HepG2 (cell line): ENCODE results near the gene ABHD17B. TPM values are rescaled to one million over a fixed set of nuclear protein-coding genes. Genes with fewer than 3 reads are reported as not detected.
A peak's percentile ranks its signal among the peaks of the same experiment; 100 is the strongest.

Source experiments
- ARNT ChIP-seq: fragments of 450-650 bp; IDR thresholded peaks from 2 replicates; pipeline ENCODE4 v1.6.1; 2017
- ATF7 ChIP-seq, 2 experiments: fragments of 450-650 bp in 1 of 2; sonication (generic) in 1 of 2; formaldehyde crosslinking in 1 of 2; IDR thresholded peaks; 2 replicates each; pipeline versions ENCODE4 v1.4.0 to v1.6.1; 2016 to 2020; ENCODE audit warnings: antibody characterized with exemption in 1 of 2, mild to moderate bottlenecking in 1 of 2, missing genetic modification reagents in 1 of 2
- CBFB ChIP-seq: sonication (generic); formaldehyde crosslinking; IDR thresholded peaks from 2 replicates; pipeline ENCODE4 v1.4.0; 2020; ENCODE audit warnings: missing genetic modification reagents
- CENPT ChIP-seq: sonication (generic); formaldehyde crosslinking; IDR thresholded peaks from 2 replicates; pipeline ENCODE4 v1.8.0; 2022; ENCODE audit warnings: low read depth, mild to moderate bottlenecking, moderate library complexity, missing genetic modification reagents
- CENPX ChIP-seq: sonication (generic); formaldehyde crosslinking; IDR thresholded peaks from 2 replicates; pipeline ENCODE4 v1.9.0; 2021; ENCODE audit warnings: mild to moderate bottlenecking, missing genetic modification reagents, moderate library complexity
- EHMT2 ChIP-seq: fragments of 200-600 bp; sonication (generic); IDR thresholded peaks from 2 replicates; pipeline ENCODE4 v1.7.0; 2017; ENCODE audit warnings: antibody characterized with exemption, low read depth, low read length, borderline replicate concordance
- GTF2F1 ChIP-seq: fragments of 150-350 bp; IDR thresholded peaks from 2 replicates; pipeline ENCODE4 v1.6.1; 2014; ENCODE audit warnings: low read length
- HINFP ChIP-seq: sonication (generic); formaldehyde crosslinking; IDR thresholded peaks from 2 replicates; pipeline ENCODE4 v1.4.0; 2020; ENCODE audit warnings: low read depth, mild to moderate bottlenecking, missing genetic modification reagents
- KMT2B ChIP-seq: IDR thresholded peaks from 2 replicates; pipeline ENCODE4 v1.6.1; 2016; ENCODE audit warnings: missing genetic modification reagents, missing compliant biosample characterization
- MBNL3 ChIP-seq: fragments of 250-450 bp; sonication (Bioruptor Pico); conservative IDR thresholded peaks from 2 replicates; pipeline ENCODE4 v1.8.0; 2022; ENCODE audit warnings: mild to moderate bottlenecking, inconsistent platforms
- MLX ChIP-seq: IDR thresholded peaks from 2 replicates; pipeline ENCODE4 v1.6.1; 2016
- MXD3 ChIP-seq: IDR thresholded peaks from 2 replicates; pipeline ENCODE4 v1.6.1; 2016; ENCODE audit warnings: mild to moderate bottlenecking, missing biosample characterization, missing genetic modification reagents
- NKX3-1 ChIP-seq: sonication (generic); formaldehyde crosslinking; IDR thresholded peaks from 2 replicates; pipeline ENCODE4 v1.5.0; 2020; ENCODE audit warnings: missing genetic modification reagents
- PITX1 ChIP-seq: sonication (generic); formaldehyde crosslinking; IDR thresholded peaks from 2 replicates; pipeline ENCODE4 v1.5.1; 2020; ENCODE audit warnings: mild to moderate bottlenecking, missing genetic modification reagents
- SCMH1 ChIP-seq: sonication (generic); formaldehyde crosslinking; IDR thresholded peaks from 2 replicates; pipeline ENCODE4 v1.9.0; 2021; ENCODE audit warnings: missing genetic modification reagents, mild to moderate bottlenecking, borderline replicate concordance
- SOX5 ChIP-seq: IDR thresholded peaks from 2 replicates; pipeline ENCODE4 v1.6.1; 2016; ENCODE audit warnings: borderline replicate concordance
- STAT6 ChIP-seq: sonication (generic); formaldehyde crosslinking; IDR thresholded peaks from 2 replicates; pipeline ENCODE4 v1.4.0; 2020; ENCODE audit warnings: missing genetic modification reagents, mild to moderate bottlenecking, borderline replicate concordance
- TAF15 ChIP-seq: fragments of 200-400 bp; formaldehyde crosslinking; IDR thresholded peaks from one replicate; pipeline ENCODE4 v1.6.1; 2018; ENCODE audit warnings: mild to moderate bottlenecking, low read depth, low read length; ENCODE audit not compliant: poor library complexity, severe bottlenecking
- ZBTB7B ChIP-seq: sonication (generic); formaldehyde crosslinking; IDR thresholded peaks from 2 replicates; pipeline ENCODE4 v1.4.0; 2020; ENCODE audit warnings: missing genetic modification reagents
- ZNF3 ChIP-seq: IDR thresholded peaks from 2 replicates; pipeline ENCODE4 v1.7.0; 2017; ENCODE audit warnings: inconsistent platforms
- ZNF441 ChIP-seq: sonication (generic); formaldehyde crosslinking; IDR thresholded peaks from 2 replicates; pipeline ENCODE4 v1.7.0; 2021; ENCODE audit warnings: missing genetic modification reagents, borderline replicate concordance
- ZNF567 ChIP-seq: sonication (generic); formaldehyde crosslinking; IDR thresholded peaks from 2 replicates; pipeline ENCODE4 v1.8.1; 2023; ENCODE audit warnings: mild to moderate bottlenecking, missing genetic modification reagents, borderline replicate concordance
- ZNF746 ChIP-seq: sonication (generic); formaldehyde crosslinking; IDR thresholded peaks from 2 replicates; pipeline ENCODE4 v1.8.0; 2022; ENCODE audit warnings: mild to moderate bottlenecking, missing genetic modification reagents
- ZNF75D ChIP-seq: sonication (generic); formaldehyde crosslinking; IDR thresholded peaks from 2 replicates; pipeline ENCODE4 v1.8.1; 2023; ENCODE audit warnings: missing genetic modification reagents, mild to moderate bottlenecking, borderline replicate concordance
- ZNF776 ChIP-seq: sonication (generic); formaldehyde crosslinking; IDR thresholded peaks from 2 replicates; pipeline ENCODE4 v1.4.0; 2020; ENCODE audit warnings: mild to moderate bottlenecking, missing genetic modification reagents
- ZNF792 ChIP-seq: IDR thresholded peaks from 2 replicates; pipeline ENCODE4 v1.6.1; 2016
- polyA plus RNA-seq, 8 experiments: library from polyadenylated mRNA; depleted of rRNA in 3 of 8; stranded (reverse) in 7 of 8; unstranded in 1 of 8; fragments of >200 nt; fragmentation: Illumina TruSeq in 4 of 8; extraction: Trizol in 4 of 8; gene quantifications; 2 replicates each; pipeline versions ENCODE4 v1.2.1 to v1.2.3, GENCODE V29; 2011 to 2016; ENCODE audit warnings: low read depth in 4 of 8, missing spikeins in 1 of 8, mixed read lengths in 1 of 8; ENCODE audit not compliant: insufficient read depth in 1 of 8
- total RNA-seq, 5 experiments: library from RNA; depleted of rRNA; stranded (reverse); fragments of >200 nt; fragmentation: Illumina TruSeq; extraction: Trizol; gene quantifications; 2 replicates each; pipeline ENCODE4 v1.2.3, GENCODE V29; 2016; ENCODE audit warnings: low read depth in 1 of 5

ABHD17B gene
- total and polyA plus RNA-seq, 2 of the 13 experiments (the other 11 are each of a cell fraction or from before 2014, with no cell fraction given), result 11.3 to 22.0 TPM

GRCh38 chr9:71911061-71911907, at the start of gene ABHD17B, which contains the start of gene C9orf85 (continued):
- TF ChIP-seq EHMT2, result no peak
- TF ChIP-seq MLX, result peak; percentile 41; the same call in 1 of the 2 replicates
- TF ChIP-seq STAT6, result 0 out of 2 replicates have a peak, but pooled peaks have one; percentile 6
- peak; percentile 75 for TF ChIP-seq ZNF776 (CRISPR knock-in tag)
- TF ChIP-seq CENPT (CRISPR knock-in tag), result 0 out of 2 replicates have a peak, but pooled peaks have one; percentile 50
- TF ChIP-seq KMT2B (CRISPR knock-in tag), result peak; percentile 94
- 0 out of 2 replicates have a peak, but pooled peaks have one; percentile 2 for TF ChIP-seq PITX1 (CRISPR knock-in tag)
- TF ChIP-seq ZNF75D (CRISPR knock-in tag), result no peak
- TF ChIP-seq HINFP, result no peak
- TF ChIP-seq TAF15, result no peak
- TF ChIP-seq SCMH1 (CRISPR knock-in tag), result no peak
- TF ChIP-seq MXD3 (CRISPR knock-in tag), result peak; percentile 71
- TF ChIP-seq ATF7 (IDR thresholded peaks at IDR 0.05), result no peak
- TF ChIP-seq ATF7 (CRISPR knock-in tag; IDR thresholded peaks at IDR 0.05), result no peak
- TF ChIP-seq MBNL3, result no peak
- 0 out of 2 replicates have a peak, but pooled peaks have one; percentile 39 for TF ChIP-seq ZNF746
- TF ChIP-seq ARNT, result no peak
- TF ChIP-seq SOX5 (CRISPR knock-in tag), result no peak; the same call in 1 of the 2 replicates
- TF ChIP-seq ZNF792 (CRISPR knock-in tag), result peak; percentile 82
- no peak for TF ChIP-seq CENPX (CRISPR knock-in tag)
- TF ChIP-seq ZBTB7B, result no peak
- TF ChIP-seq NKX3-1 (CRISPR knock-in tag), result no peak; the same call in 1 of the 2 replicates
- TF ChIP-seq ZNF3 (CRISPR knock-in tag), result peak; percentile 57; the same call in 1 of the 2 replicates
- 0 out of 2 replicates have a peak, but pooled peaks have one; percentile 27 for TF ChIP-seq ZNF441 (CRISPR knock-in tag)
- TF ChIP-seq CBFB (CRISPR knock-in tag), result peak; percentile 34; the same call in 1 of the 2 replicates
- TF ChIP-seq ZNF567, result no peak
- TF ChIP-seq GTF2F1, result peak; percentile 80; the same call in 1 of the 2 replicates
